CD4-positive, alpha-beta T cell treated with Interleukin-1 beta for 1 hour (primary cell): ENCODE results near the gene FAM136A.
"Not testable (repeated sequence)": the region's sequence is repeated elsewhere in the genome, so short reads cannot be mapped to it uniquely, and the experiment has no call there.

Experiments
- DNase-seq, 2 donors: peaks; one replicate each; pipeline ENCODE4 v3.0.0-alpha.2; 2020 to 2022

The FAM136A gene

GRCh38 chr2:70283500-70284191 is 18.2 kb downstream of the FAM136A start:
- DNase-seq: no peak

GRCh38 chr2:70282439-70282838 is 19.4 kb downstream of the FAM136A start:
- DNase-seq: no peak

- no peak for DNase-seq
These were observed 21.5 kb downstream of the FAM136A start for GRCh38 chr2:70280242-70280798.

GRCh38 chr2:70270323-70270722 is 31.5 kb downstream of the FAM136A start:
- DNase-seq: no peak

- not testable (repeated sequence) for DNase-seq
These were observed 32.2 kb downstream of the FAM136A start for GRCh38 chr2:70269422-70270302.

GRCh38 chr2:70266925-70267324 is 34.9 kb downstream of the FAM136A start:
- not testable (repeated sequence) for DNase-seq

- DNase-seq: no peak
These were observed 40.4 kb downstream of the FAM136A start for GRCh38 chr2:70261501-70261900.

GRCh38 chr2:70258532-70258875 is 43.4 kb downstream of the FAM136A start:
- no peak for DNase-seq

- DNase-seq: no peak
These were observed 46.1 kb downstream of the FAM136A start for GRCh38 chr2:70255637-70256314.

GRCh38 chr2:70250434-70250833 is 51.4 kb downstream of the FAM136A start:
- DNase-seq: no peak

- peak; percentile 99 for DNase-seq
These were observed 53.6 kb downstream of the FAM136A start, which contains the start of gene TIA1 for GRCh38 chr2:70248181-70248847. Gene TIA1 (minus strand): TSS chr2:70248628. CDS start chr2:70248430, 198 bp downstream.

- DNase-seq: peak in 1 of 2 donors; percentile 13
These were observed 54.3 kb downstream of the FAM136A start for GRCh38 chr2:70247364-70248180.
